ENCODE results near the gene ATP8A2.

DNA sequence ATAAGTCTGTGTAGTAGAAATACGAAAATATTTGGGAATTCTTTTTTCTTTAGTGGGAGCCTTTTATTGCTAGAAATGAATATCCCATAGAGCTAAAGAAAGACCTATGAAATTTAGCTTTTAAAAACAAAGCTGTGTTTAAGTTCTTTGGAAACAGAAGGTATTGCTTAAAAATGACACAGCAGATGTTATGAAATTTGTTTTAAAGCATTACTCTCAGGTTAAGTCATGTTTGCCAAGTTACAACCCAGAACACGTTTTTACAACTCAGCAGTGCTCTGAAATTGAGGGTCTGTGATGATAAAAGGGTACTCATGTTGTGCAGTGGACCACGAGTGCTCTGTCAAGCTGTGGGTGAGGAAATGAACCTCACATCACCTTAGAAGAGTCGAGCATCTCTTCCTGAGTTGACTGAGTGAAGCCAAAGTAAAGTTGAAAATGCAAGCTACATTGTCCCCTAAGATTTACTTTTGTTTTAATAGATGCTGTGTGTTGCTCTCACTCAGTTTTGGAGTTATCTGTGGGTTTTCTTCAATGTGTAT, 519.0 kb downstream of the ATP8A2 start:
- TF ChIP-seq, protein P1, sequence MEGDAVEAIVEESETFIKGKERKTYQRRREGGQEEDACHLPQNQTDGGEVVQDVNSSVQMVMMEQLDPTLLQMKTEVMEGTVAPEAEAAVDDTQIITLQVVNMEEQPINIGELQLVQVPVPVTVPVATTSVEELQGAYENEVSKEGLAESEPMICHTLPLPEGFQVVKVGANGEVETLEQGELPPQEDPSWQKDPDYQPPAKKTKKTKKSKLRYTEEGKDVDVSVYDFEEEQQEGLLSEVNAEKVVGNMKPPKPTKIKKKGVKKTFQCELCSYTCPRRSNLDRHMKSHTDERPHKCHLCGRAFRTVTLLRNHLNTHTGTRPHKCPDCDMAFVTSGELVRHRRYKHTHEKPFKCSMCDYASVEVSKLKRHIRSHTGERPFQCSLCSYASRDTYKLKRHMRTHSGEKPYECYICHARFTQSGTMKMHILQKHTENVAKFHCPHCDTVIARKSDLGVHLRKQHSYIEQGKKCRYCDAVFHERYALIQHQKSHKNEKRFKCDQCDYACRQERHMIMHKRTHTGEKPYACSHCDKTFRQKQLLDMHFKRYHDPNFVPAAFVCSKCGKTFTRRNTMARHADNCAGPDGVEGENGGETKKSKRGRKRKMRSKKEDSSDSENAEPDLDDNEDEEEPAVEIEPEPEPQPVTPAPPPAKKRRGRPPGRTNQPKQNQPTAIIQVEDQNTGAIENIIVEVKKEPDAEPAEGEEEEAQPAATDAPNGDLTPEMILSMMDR (conservative IDR thresholded peaks at IDR 0.05) = no peak
- no peak for TF ChIP-seq ZFX (IDR thresholded peaks at IDR 0.05)
